SH-SY5Y (cell line): Measurements from ENCODE around the gene LRMDA.

ENCODE experiments used
- GATA2 ChIP-seq: IDR thresholded peaks from 2 replicates; pipeline ENCODE4 v1.6.1; 2011; ENCODE audit warnings: mild to moderate bottlenecking, low read depth, low read length
- GATA3 ChIP-seq: IDR thresholded peaks from 2 replicates; pipeline ENCODE4 v1.6.1; 2011; ENCODE audit warnings: low read depth, mild to moderate bottlenecking, low read length, moderate library complexity

DNA sequence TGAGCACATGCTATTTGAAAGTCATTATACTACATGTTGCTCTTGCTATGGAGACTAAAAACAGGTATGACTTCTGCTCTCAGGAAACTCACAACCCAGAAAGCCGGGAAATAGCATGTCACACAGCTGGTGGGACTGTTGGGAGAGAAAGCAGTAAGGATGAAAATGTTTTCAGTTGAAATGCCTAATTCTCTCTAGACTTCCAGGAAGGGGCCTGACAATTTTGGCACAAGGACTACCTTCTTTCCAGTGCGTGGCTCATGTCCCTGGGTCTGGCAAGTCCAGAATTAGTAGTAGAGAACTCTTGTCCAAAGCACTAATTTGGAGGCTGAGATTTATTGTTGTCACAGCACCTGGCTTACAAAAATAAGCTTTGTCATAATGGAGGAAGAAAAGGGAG, 567.6 kb downstream of the LRMDA start:
- TF ChIP-seq GATA3 (no peak), GATA2 (no peak)
